Gastrocnemius medialis (tissue), 4 donors: Measurements from ENCODE around the gene ZCCHC9.

Experiments
- CTCF ChIP-seq, 5 experiments: fragments of 450-650 bp in 3 of 5; fragments of 200-600 bp in 2 of 5; sonication (generic) in 2 of 5; IDR thresholded peaks in 4 of 5; conservative IDR thresholded peaks in 1 of 5; 1 replicate in 4 of 5; 2 replicates in 1 of 5; pipeline ENCODE4 v1.5.1; 2016 to 2019; ENCODE audit warnings: antibody characterized with exemption in 5 of 5, mild to moderate bottlenecking in 3 of 5, moderate library complexity in 3 of 5
- POLR2A ChIP-seq, 2 donors: fragments of 450-650 bp; IDR thresholded peaks; one replicate each; pipeline ENCODE4 v1.6.1; 2017; ENCODE audit warnings: antibody characterized with exemption in 2 of 2, mild to moderate bottlenecking in 2 of 2, moderate library complexity in 2 of 2

GRCh38 chr5:81286059-81286617 is 15.2 kb upstream of the ZCCHC9 start:
- no peak for TF ChIP-seq POLR2A (IDR thresholded peaks at IDR 0.05)
- no peak for TF ChIP-seq CTCF (IDR thresholded peaks at IDR 0.05 in 4 of 5, conservative IDR thresholded peaks at IDR 0.05 in 1 of 5)
